OCI-LY1 (cell line): ENCODE results near the gene NOTCH2.

ENCODE experiments used
- H2AFZ ChIP-seq: fragments of 200-600 bp; sonication (generic), shearing (Covaris generic); 2 replicates; pipeline ENCODE4 v1.6.0; 2014; ENCODE audit warnings: antibody characterized with exemption, mild to moderate bottlenecking, low read length
- H3F3A ChIP-seq: fragments of 200-600 bp; sonication (generic), shearing (Covaris generic); 2 replicates; pipeline ENCODE4 v1.6.0; 2014; ENCODE audit warnings: mild to moderate bottlenecking, antibody characterized with exemption, low read length, moderate library complexity; ENCODE audit not compliant: insufficient read depth
- H3K27ac ChIP-seq: fragments of 200-600 bp; sonication (generic); 2 replicates; pipeline ENCODE4 v1.5.1; 2014; ENCODE audit warnings: low read length, mixed run types, mild to moderate bottlenecking, low read depth; ENCODE audit not compliant: poor library complexity, severe bottlenecking
- H3K27me3 ChIP-seq: fragments of 200-600 bp; sonication (generic); 2 replicates; pipeline ENCODE4 v1.6.0; 2014; ENCODE audit warnings: antibody characterized with exemption, mild to moderate bottlenecking, low read length, moderate library complexity; ENCODE audit not compliant: insufficient read depth
- H3K36me3 ChIP-seq: fragments of 200-600 bp; sonication (generic); 2 replicates; pipeline ENCODE4 v1.6.1; 2014; ENCODE audit warnings: mild to moderate bottlenecking, antibody characterized with exemption, low read length, moderate library complexity, mixed read lengths; ENCODE audit not compliant: insufficient read depth
- H3K4me1 ChIP-seq: fragments of 200-600 bp; sonication (generic); 2 replicates; pipeline ENCODE4 v1.5.1; 2014; ENCODE audit warnings: mild to moderate bottlenecking, low read length, moderate library complexity; ENCODE audit not compliant: insufficient read depth, severe bottlenecking
- H3K4me2 ChIP-seq: fragments of 200-600 bp; sonication (generic), shearing (Covaris generic); 2 replicates; pipeline ENCODE4 v1.6.1; 2014; ENCODE audit warnings: low read length
- H3K4me3 ChIP-seq: fragments of 200-600 bp; sonication (generic); 2 replicates; pipeline ENCODE4 v1.5.1; 2014; ENCODE audit warnings: low read length, low read depth, mild to moderate bottlenecking, mixed read lengths; ENCODE audit not compliant: poor library complexity, severe bottlenecking
- H3K79me2 ChIP-seq: fragments of 200-600 bp; shearing (Covaris generic); 2 replicates; pipeline ENCODE4 v1.6.1; 2016; ENCODE audit warnings: mixed run types, low read length, mixed read lengths; ENCODE audit not compliant: insufficient read depth
- H3K9ac ChIP-seq: fragments of 200-600 bp; sonication (generic), shearing (Covaris generic); 2 replicates; pipeline ENCODE4 v1.6.1; 2014; ENCODE audit warnings: mild to moderate bottlenecking, low read length, mixed read lengths
- H3K9me2 ChIP-seq: fragments of 200-600 bp; sonication (generic), shearing (Covaris generic); 2 replicates; pipeline ENCODE4 v1.6.1; 2014; ENCODE audit warnings: low read depth, mild to moderate bottlenecking, low read length, mixed read lengths
- H3K9me3 ChIP-seq: fragments of 200-600 bp; shearing (Covaris generic); 2 replicates; pipeline ENCODE4 v1.6.1; 2014; ENCODE audit warnings: low read length, mixed read lengths
- H4K20me1 ChIP-seq: fragments of 200-600 bp; sonication (generic), shearing (Covaris generic); 2 replicates; pipeline ENCODE4 v1.6.0; 2016; ENCODE audit warnings: mild to moderate bottlenecking, low read length; ENCODE audit not compliant: insufficient read depth
- CTCF ChIP-seq: fragments of 200-600 bp; sonication (generic), shearing (Covaris generic); IDR thresholded peaks from 2 replicates; pipeline ENCODE4 v1.5.1; 2017; ENCODE audit warnings: mild to moderate bottlenecking, antibody characterized with exemption, low read length, moderate library complexity, mixed read lengths
- EZH2 ChIP-seq: fragments of 200-600 bp; sonication (generic), shearing (Covaris generic); IDR thresholded peaks from 2 replicates; pipeline ENCODE4 v1.8.0; 2017; ENCODE audit warnings: borderline replicate concordance, mixed run types, mild to moderate bottlenecking, antibody characterized with exemption, low read length, moderate library complexity, mixed read lengths

NOTCH2 gene

GRCh38 chr1:119919241-119919640 is 150.2 kb downstream of the NOTCH2 start:
- no peaks in the 10 kb centered on the region for H3F3A ChIP-seq
- H3K36me3 ChIP-seq = peaks cover 92% of the 10 kb centered on the region
- H3K9ac ChIP-seq = no peak overlapping the region
- no peaks in the 10 kb centered on the region for H4K20me1 ChIP-seq
- H3K4me3 ChIP-seq = no peak overlapping the region
- no peaks in the 10 kb centered on the region for H3K9me2 ChIP-seq
- H3K27ac ChIP-seq = no peak overlapping the region
- H2AFZ ChIP-seq = no peak overlapping the region
- TF ChIP-seq EZH2 = no peak
- TF ChIP-seq CTCF = no peak
- H3K4me1 ChIP-seq = no peaks in the 10 kb centered on the region
- H3K4me2 ChIP-seq = no peak overlapping the region
- H3K27me3 ChIP-seq = no peaks in the 10 kb centered on the region
- H3K79me2 ChIP-seq = no peaks in the 10 kb centered on the region
- no peaks in the 10 kb centered on the region for H3K9me3 ChIP-seq

GRCh38 chr1:119918301-119918700 is 151.2 kb downstream of the NOTCH2 start:
- Histone ChIP-seq H3F3A (no peaks in the 10 kb centered on the region), H3K4me2 (no peak overlapping the region), H3K9me3 (no peaks in the 10 kb centered on the region), H2AFZ (no peak overlapping the region), H3K36me3 (peaks cover 89% of the 10 kb centered on the region), H3K4me3 (no peak overlapping the region), H4K20me1 (no peaks in the 10 kb centered on the region), H3K79me2 (no peaks in the 10 kb centered on the region), H3K27ac (no peak overlapping the region), H3K4me1 (no peaks in the 10 kb centered on the region), H3K27me3 (no peaks in the 10 kb centered on the region), H3K9ac (no peak overlapping the region), H3K9me2 (no peaks in the 10 kb centered on the region)
- no peak for TF ChIP-seq CTCF
- no peak for TF ChIP-seq EZH2

- Histone ChIP-seq H2AFZ (no peak overlapping the region), H3K36me3 (peaks cover 81% of the 10 kb centered on the region), H4K20me1 (no peaks in the 10 kb centered on the region), H3K4me3 (no peak overlapping the region), H3K4me1 (no peaks in the 10 kb centered on the region), H3K27me3 (no peaks in the 10 kb centered on the region), H3K27ac (no peak overlapping the region), H3K4me2 (no peak overlapping the region), H3F3A (no peaks in the 10 kb centered on the region), H3K9ac (no peak overlapping the region), H3K9me3 (no peaks in the 10 kb centered on the region), H3K79me2 (no peaks in the 10 kb centered on the region), H3K9me2 (no peaks in the 10 kb centered on the region)
- no peak for TF ChIP-seq EZH2
- TF ChIP-seq CTCF = no peak
These were observed 152.0 kb downstream of the NOTCH2 start for GRCh38 chr1:119917304-119918055.
